ENCODE results near the gene SDK1.

GRCh38 chr7:3432911-3433310 lies 131.9 kb downstream of the SDK1 start:
- TF ChIP-seq POLR2A (IDR thresholded peaks at IDR 0.05) (no peak), CTCF (IDR thresholded peaks at IDR 0.05) (no peak), EP300 (IDR thresholded peaks at IDR 0.05) (no peak), POLR2AphosphoS5 (IDR thresholded peaks at IDR 0.05) (no peak)
